Skeletal muscle cell (primary cell): ENCODE results near the gene MDN1.

ENCODE experiments used
- DNase-seq: peaks from one replicate; pipeline ENCODE4 v3.0.0-alpha.2; 2010; ENCODE audit warnings: low read depth
- H3K4me3 ChIP-seq: 2 replicates; pipeline ENCODE4 v1.5.1; 2011; ENCODE audit warnings: low read depth, mild to moderate bottlenecking, control low read depth, low read length, moderate library complexity

Gene MDN1

DNA sequence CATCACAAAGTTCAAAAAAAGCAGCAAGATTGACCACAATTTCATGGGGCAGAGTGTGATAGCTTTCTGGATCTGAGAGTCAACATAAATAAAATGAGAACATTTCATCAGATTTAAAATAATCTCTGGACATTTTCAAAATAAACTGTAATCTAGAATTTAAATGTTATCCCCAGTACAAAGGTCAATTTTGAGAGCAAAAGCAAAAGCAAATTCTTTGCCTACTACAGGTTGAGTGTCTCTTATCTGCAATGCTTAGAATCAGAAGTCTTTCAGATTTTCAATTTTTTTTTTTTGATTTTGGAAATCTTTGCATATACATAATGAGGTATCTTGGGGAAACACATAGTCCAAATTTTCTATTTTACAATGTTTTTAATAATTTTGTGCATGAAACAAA lies 113.5 kb downstream of the MDN1 start:
- no peak for DNase-seq
- no peak overlapping the region for H3K4me3 ChIP-seq

DNA sequence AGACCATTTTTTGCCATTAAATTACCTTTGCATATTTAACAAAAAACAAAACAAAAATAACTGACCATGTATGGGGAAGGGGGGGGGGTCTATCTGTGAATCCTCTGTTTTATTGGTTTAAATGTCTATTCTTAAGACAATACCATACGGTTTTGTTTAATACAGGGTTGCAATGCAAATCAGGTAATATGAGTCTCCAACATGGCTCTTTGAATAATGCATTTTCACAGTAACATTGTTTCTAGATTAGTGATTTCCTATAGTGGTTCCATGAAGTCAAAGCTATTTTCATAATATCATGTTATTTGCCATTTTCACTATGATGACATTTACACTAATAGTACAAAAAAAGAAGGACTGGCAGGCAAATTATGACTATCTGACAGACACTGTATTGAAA lies 116.3 kb downstream of the MDN1 start:
- no peak overlapping the region for H3K4me3 ChIP-seq

DNA sequence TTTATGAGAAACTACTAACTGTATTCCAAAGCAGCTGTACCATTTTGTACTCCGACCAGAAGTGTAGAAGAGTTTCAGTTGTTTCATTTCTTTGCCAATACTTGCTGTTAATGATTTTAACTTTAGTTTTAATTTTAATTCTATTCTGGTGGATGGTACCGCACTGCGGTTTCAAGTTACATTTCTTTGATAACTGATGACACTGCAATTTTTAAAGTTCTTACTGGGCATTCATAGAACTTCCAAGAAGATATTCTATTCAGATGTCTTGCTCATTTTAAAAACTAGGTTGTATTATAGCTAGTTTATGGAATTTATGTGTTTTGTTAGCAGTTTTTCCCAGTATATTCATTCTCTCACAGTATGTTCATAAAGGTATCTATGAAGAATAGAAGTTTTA lies 117.2 kb downstream of the MDN1 start:
- H3K4me3 ChIP-seq: no peak overlapping the region
- no peak for DNase-seq

More for the DNA sequence above, 116.3 kb downstream of the MDN1 start:
- no peak for DNase-seq

DNA sequence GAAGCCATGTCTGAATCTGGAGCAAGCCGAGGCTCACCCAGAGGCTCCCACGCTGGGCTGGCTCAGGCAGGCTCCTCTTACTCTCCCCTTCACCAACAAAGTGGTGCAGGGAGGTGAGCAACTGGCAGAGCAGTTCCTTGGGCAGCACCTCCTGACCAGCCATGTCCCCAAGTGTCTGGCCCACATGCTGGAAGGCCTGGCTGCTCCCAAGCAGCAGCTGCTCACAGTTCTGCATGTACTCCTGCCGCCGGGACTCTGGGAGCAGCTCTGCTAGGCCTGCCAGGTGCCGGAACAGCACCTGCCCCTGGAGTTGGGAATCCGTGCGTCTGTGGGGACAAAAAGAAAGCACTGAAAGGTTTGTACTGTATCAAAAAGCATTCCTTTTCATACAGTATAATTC lies 123.9 kb downstream of the MDN1 start:
- no peak overlapping the region for H3K4me3 ChIP-seq
- no peak for DNase-seq

DNA sequence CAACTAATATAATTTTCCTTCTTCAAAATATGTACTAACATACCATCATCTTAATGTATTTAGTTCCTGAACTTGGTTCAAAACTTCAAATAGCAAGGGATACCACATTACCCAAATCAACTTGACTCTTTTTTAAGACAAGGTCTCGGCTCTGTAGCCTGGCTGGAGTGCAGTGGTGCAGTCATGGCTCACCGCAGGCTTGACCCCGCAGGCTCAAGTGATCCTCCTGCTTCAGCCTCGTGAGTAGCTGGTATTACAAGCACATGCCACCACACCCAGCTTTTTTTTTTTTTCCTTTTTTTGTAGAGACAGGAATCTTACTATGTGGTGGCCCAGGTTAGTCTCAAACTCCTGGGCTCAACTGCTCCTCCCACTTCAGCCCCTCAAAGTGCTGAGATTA lies 125.2 kb downstream of the MDN1 start:
- no peak for DNase-seq
- H3K4me3 ChIP-seq: no peak overlapping the region

DNA sequence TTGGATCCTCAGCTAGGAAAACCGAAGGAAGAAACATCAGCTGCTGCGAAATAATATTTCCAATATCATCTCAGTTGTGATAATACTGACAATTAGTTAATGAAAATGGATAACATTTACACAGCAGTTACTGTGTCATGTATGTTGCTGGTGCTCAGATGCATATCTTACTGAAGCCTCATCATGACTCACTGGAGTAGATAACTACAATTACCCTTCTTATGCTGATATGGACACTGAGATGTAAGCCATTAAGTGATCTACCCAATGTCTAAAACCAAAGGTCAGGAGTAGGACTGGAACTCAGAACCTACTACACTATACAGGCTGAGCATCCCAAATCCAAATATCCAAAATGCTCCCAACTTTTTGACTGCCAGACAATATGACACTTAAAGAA lies 126.4 kb downstream of the MDN1 start:
- no peak for DNase-seq
- H3K4me3 ChIP-seq: no peak overlapping the region

DNA sequence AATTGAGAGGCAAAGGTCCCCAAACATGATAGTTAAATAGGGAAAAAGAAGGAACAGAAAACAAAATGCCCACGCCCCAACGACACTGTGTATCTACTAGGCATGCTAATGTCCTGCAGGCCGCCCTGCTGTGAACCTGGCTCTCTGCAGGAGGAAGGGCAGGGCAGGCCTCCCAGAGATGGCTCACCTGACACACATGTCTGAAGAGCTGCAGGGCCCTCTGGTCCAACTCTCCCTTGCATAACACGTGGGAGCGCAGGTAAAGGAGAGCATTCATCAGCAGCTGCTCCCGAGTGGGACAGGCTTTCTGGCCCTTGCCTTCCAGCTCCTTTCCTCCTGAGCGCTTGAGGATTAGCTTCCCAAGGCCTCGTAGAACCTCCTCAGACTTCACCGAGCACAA lies 127.3 kb downstream of the MDN1 start:
- no peak overlapping the region for H3K4me3 ChIP-seq
- DNase-seq: no peak

DNA sequence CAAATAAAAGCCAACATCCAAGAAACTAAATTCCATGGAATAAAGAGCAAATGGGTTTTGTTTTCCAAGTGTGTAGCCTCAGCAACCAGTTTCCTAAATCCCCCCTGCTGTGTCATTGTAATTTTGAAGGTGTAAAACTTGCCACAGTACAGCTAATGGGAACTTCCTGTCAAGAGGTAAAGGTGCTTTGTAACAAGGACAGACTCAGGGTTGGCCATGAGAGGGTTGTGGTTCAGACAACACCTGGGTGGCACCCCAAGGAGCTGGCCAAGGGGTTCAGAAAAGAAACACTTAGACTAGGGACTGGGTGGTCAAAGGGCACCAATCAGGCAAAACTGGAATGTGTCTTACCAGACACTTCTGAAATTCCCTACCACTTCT lies 128.7 kb downstream of the MDN1 start:
- DNase-seq: no peak
- no peak overlapping the region for H3K4me3 ChIP-seq

DNA sequence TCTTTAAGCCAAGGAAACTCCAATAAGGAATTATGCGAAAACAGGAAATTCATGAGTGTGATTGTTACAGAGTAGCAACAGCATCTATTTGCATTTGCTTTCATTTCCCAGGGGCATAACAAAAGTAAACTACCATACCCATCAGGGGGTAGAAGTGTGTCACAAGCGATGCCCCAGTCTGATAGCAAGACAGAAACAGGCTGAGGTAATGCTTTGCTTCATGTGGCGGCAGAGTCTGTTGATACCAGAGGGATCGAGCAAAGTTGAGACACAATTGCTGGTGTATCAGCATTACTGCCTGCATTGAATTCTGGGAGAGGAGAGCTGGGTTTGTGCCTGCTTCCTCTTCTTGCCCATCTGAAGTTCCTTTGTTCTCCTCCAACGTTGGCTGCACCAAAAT lies 129.9 kb downstream of the MDN1 start:
- no peak overlapping the region for H3K4me3 ChIP-seq
- no peak for DNase-seq

DNA sequence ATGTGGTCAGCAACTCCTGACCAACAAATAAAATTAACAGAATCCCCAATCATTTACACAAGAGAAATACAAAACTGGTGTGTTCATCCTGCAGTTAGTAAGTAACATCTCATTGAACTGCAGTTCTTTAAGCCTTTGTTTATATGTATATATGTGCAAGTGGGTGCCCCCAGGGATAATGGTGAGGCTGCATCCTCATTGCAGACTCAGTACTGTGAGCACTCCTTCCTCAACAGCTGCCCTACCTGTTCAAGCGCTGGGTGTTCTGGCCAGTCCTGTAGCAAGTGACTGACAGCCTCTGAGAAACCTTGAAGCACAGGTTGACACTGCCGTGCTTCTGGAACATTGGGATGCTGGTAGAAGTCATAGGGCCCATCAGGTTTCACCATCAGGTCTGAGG lies 131.3 kb downstream of the MDN1 start:
- no peak for DNase-seq
- no peak overlapping the region for H3K4me3 ChIP-seq

DNA sequence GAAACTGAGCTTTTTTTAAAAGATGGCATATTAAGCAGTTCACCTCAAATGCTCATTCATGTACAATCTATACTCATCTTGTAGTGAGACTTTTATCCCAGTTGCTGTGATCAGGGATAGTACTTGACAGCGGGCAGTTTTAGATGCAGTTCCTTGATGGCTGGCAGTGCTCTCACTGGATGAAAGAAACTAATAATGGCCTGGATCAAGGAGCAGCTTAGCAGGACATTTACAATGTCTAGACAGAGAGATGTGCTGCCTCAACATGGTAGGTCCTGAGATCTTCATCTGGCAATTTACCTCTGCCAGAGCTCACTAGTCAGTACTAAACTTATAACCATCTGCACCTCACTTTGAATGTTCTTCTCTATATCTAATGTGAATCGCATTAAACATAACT lies 134.3 kb downstream of the MDN1 start:
- no peak overlapping the region for H3K4me3 ChIP-seq
- no peak for DNase-seq

DNA sequence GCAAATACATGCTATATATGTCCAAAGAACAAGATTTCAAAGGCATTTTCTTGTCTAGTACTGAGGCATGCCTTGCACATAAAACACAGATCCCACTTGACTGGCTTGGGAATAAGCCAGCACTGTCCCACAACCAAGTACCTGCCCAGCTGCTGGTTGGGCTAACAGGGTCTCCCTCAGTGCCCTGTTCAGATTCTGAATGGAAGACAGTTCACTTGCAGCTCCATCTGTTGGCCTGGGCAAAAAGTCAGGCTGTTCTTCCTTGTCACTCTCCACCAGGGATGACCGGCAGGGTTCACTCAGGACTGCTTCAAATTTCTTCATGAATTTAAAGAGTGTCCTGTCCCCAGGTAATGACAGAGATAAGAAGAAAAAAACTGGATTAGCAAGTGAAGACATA lies 136.6 kb downstream of the MDN1 start:
- DNase-seq: no peak
- no peak overlapping the region for H3K4me3 ChIP-seq

DNA sequence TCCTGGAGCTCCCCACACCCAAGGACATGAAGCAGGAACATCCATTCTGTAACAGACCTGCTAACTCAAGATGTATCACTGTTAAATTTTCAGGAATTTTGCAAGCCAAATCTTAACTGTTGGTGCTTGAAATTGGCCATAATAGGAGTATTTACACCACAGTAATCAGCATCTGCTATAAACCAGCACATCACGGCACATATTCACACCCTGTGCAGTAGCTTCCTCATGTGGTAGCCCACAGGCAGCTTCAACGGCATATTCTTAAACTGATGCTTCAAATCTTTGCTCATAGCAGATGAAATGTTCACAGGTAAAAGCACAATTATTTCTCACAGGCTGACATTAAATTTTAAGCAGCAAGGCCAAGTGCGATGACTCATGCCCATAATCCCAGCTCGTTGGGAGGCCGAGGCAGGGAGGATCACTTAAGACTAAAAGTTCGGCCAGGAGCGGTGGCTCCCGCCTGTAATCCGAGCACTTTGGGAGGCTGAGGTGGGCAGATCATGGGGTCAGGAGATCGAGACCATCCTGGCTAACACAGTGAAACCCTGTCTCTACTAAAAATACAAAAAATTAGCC lies 137.5 kb downstream of the MDN1 start:
- no peak overlapping the region for H3K4me3 ChIP-seq
- no peak for DNase-seq

DNA sequence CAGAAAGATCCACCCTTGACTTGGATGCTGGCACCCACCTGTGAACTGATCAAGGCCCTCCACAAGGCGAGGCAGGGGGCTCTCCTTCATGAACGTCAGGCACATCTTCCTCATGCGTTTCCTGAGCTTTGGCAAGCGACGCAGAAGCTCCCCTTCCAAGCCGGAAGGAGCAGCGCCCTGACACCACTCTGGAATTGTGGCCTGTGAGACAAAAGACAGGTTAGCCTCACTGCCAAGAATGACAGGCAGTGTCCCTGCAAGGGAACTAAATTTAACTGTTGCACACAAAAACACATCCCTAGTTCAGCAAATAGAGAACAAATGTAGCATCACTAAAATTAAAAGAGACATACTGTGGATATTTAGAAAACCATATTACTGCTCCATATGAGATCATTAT lies 139.0 kb downstream of the MDN1 start:
- no peak for DNase-seq
- H3K4me3 ChIP-seq: no peak overlapping the region

DNA sequence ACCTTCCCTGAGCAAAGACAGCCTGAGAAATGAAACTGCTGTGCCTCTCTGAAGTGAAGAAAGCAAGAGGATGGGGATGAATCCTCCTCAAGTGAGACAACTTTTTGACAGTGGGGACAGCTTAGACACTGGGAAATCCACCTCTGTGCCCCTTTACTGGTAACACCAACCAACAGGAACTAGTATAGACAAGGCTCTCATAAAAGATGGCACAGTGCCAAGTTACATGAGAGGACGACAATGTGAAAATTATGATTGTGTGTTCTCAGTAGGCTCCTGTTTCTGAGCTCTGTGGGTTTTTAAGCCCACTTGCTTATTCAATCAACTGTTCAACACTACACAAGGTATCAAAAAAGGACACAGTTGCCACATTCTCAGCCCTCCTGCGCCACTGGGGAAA lies 139.4 kb downstream of the MDN1 start:
- H3K4me3 ChIP-seq: no peak overlapping the region
- DNase-seq: no peak

DNA sequence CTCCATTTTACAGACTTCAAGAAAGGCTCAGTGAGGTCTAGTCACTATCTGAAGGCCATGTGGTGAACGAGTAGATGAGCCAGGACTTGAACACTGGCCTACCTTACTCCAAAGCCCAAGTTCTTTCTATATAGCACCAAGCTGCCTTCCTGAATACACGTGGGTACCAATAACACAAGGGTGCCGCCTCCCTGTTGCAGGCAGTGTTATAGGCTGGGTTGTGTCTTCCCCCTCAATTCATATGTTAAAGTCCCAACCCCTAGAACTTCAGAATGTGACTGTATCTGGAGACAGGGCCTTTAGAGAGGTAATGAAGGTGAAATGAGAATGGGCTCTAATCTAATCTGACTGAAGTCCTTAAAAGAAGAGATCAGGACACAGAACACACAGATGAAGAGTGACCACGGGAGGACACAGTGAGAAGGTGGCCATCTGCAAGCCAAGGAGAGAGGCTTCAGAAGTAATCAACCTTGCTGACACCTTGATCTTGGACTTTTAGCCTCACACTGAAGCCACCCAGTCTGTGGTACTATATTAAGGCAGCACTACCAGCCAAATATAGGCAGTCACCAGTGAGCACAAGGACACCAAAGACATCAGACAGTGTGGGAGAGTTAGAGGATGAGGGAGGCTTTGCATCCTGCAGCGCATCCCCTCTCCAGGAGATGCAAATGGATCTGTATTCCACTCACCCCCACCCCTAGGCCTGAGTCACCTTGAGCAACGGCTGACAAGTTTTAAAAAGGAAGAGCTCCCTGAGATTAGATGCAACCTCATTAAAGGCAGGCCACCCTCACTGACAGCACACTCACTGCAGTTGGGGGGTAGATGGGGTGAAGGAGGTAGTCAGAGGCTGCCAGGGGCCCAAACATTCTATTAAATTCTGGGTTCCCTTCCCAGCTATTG lies 140.1 kb downstream of the MDN1 start:
- no peak overlapping the region for H3K4me3 ChIP-seq
- no peak for DNase-seq

DNA sequence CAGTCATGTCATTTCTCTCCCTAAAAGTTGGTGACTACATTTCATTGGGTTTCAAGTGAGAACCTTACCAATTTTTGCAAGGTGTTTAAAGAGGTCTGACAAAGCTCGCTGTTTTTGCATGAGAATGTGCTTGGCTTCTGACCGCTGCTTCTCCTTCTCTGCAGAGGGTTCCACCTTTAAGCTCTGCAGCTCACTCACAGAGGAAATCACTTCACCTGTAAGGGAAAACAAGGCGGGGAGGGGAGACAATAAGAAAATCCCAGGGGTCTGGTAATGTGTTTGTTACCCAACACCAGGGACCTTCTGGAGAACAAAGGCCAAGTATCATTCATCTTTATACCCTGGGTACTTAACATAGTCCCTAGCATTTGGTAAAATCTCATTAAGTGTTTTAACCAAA lies 141.1 kb downstream of the MDN1 start:
- H3K4me3 ChIP-seq: no peak overlapping the region
- no peak for DNase-seq

DNA sequence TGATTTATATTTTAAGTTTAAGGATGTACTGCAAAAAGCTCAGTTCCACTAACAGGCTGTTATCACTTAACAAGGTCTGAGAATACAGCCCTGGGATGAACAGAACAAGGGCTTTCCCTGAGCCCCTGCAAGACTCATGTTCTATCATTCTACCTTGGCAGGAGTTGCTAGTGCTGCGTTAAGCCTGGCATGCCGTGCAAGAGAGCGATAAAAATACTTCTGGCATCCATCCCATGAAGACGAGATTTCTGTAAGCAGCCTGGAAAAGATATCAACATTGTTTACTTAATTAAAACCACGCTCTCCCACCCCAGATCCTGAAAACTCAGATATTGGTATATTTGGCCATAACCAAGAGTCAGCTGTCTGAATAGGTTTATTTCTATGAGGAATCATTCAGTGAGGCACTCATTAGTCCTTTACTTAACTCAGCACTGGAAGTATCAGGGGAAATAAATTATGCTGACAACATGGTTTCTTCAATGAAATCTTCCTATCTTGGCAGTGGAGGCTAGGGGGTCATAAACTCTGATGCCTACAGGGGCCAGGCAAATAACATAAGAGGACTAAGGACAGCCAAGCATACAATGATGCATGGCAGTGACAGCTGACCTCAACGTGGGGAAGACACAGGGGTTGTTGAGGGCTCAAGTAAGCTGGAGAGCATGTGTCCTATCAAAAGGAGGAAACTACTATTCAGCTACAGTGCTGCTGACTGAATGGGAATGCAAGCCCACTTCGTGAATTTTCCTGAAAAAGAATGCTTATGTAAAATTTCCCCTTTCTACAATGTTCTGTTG lies 143.4 kb downstream of the MDN1 start:
- no peak overlapping the region for H3K4me3 ChIP-seq
- DNase-seq: no peak

DNA sequence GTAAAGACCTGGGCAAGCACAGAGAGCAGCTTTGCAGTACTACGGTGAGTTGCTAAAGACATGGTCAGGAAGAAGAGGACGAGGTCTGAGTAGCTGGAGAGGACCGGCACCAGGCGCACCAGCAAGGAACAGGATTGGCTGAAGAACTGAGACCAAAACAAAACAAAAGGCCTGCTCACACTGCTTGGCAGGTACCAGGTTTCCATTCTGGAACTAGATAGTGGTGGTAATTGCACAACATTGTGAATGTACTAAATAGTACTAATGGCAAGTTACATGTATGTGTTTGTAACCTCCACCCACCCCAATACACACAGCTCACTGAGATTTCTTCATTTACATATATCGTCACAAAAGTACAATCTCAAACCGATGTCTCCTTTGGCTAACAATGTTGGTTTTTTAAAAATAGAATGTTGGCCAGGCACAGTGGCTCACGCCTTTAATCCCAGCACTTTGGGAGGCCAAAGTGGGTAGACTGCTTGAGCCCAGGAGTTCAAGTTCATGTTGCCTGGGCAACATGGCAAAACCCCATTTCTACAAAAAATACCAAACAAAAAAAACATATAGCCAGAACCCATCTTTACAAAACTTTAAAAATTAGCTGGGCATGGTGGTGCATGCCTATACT lies 148.5 kb downstream of the MDN1 start:
- DNase-seq: no peak
- no peak overlapping the region for H3K4me3 ChIP-seq

DNA sequence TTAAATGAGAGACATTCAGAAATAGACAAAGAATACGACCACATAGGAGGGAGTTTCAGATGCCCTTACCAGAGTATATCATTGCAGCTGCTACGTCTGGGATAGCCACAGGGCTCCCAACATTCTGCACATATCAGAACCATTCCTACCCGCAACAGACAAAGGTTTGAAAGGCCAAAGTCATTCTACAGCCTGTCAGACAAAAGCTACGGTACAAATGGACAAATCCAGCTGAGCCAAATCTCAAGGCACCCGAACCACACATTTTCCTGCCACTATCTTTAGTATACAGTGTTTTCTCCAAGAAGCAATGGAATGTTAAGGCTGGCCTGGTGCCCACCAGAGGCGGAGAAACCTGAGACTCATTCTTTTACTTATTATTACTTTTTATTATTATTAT lies 150.6 kb downstream of the MDN1 start:
- no peak for DNase-seq
- no peak overlapping the region for H3K4me3 ChIP-seq
